Epidermal melanocyte (primary cell): ENCODE results near the gene TRIM61.
"Not testable (repeated sequence)": the region's sequence is repeated elsewhere in the genome, so short reads cannot be mapped to it uniquely, and the experiment has no call there.

ENCODE experiments used
- DNase-seq: peaks from one replicate; pipeline ENCODE4 v3.0.0; 2011; ENCODE audit warnings: low spot score; ENCODE audit not compliant: insufficient read length

Gene TRIM61

DNA sequence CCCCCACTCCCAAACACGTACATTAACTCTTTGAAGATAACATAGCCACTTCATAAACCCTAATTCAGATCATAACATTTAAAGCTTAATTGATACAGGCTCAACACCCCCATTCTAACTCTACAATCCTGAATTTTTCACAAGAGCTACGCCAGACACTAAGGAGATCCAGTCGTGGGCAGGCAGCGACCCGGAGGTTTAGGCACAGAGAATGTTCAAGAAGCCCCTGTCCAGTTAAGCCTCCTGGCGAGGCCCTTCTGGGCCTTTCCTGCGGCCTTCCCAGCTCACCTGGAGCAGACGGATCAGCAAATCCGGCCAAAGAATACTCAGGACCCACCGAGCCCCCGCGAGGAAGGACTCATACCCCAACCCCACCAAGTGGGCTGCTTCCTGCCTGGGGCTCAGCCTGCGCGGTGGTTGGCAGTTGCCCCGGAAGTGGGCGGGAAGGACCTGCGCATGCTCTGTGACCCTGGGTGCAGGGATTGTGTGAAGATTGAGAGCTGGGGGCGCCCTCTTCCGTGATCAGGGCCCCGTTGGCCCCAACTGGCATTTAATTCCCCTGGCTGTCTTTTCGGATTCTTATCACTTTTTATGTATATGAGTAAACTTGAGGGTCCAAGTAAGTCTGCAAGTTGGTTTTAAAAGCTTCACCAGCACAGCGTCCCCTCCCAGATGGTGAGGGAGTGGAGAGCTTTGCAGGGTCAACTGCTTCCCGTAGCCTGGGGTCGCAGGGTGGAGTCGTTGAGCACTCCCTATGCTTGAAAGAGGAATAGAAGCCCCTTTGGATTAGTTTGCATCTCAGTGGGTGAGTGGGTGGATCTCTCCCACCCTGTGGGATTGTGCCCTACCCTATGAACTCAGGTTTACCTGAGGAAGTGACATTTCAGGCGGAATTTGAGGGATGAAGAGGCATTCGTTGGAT, at the start of gene TRIM61:
Gene TRIM61 (minus strand): TSS at position 415 of the 922 bp plus-strand sequence. CDS start 7,655 bp downstream, outside the sequence.
- DNase-seq, result peak; percentile 56

DNA sequence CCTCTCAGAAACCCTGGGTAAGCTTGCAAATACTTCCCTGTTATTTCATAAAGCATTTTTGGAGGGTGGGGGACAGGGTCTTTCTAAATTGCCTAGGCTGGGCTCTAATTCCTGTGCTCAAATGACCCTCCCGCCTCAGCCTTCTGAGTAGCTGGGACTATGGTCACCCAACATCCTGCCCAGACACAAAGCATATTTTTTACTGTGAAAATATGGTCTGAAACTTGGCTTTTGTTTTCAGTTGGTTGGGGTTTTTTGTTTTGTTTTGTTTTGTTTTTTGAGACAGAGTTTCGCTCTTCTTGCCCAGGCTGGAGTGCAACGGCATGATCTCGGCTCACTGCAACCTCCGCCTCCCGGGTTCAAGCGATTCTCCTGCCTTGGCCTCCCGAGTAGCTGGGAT, 48.3 kb upstream of the TRIM61 start:
- not testable (repeated sequence) for DNase-seq

DNA sequence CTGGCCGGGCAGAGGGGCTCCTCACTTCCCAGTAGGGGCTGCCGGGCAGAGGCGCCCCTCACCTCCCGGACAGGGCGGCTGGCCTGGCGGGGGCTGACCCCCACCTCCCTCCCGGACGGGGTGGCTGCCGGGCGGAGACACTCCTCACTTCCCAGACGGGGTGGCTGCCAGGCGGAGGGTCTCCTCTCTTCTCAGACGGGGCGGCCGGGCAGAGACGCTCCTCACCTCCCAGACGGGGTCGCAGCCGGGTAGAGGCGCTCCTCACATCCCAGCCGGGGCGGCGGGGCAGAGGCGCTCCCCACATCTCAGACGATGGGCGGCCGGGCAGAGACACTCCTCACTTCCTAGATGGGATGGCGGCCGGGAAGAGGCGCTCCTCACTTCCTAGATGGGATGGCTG, 42.5 kb upstream of the TRIM61 start:
- not testable (repeated sequence) for DNase-seq

DNA sequence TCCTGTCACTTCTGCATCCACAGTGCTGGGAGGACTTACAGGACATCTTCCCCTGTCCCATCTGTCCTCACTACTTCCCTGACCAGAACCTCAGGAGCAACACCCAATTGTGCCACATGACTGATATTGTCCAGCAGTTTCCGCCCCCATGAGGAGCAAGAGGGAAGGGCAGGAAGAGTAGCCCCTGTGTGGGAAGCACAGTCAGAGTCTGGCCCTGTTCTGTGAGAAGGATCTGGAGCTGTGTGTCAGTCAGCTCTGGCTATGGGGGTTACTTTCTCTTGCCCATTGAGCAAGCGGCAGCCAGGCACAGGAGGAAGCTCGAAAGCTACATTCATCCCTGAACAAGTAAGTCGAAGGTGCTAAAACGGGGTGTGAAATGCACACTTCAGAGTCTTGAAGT, 39.5 kb upstream of the TRIM61 start:
- no peak for DNase-seq

DNA sequence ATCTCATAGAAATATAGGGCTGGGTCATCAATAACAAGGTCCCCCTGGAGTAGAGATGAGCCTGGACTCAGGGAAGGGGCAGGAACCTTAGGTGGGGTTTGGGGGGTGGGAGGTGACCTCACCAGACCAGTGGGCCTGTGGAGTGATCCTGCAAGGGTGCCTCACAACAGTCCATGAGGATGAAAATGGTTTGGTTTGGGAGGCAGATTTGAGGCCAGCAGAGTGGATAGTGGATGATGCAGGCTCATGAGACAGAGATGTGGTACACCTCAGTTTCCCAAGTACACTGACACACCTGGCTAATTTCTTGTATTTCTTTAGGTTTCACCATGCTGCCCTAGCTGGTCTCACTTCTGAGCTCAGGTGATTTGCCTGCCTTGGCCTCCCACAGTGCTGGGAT, 36.2 kb upstream of the TRIM61 start:
- no peak for DNase-seq

DNA sequence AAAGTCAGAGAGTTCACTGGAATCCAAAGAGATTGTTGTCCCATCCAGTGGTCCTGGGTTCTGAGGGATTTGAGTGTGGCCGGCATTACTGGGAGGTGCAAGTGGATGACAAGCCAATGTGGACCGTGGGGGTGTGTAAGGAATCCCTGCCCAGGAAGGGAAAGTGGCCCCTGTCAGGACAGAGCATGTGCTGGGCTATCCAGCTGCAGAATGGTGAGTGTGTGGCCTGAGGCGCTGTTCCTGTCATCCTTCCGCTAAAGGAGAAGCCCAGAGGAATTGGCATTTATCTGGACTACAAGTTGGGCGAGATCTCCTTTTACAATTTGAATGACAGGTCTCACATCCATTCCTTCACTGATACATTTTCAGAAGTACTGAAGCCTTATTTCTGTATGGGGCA, 33.9 kb upstream of the TRIM61 start:
- no peak for DNase-seq

DNA sequence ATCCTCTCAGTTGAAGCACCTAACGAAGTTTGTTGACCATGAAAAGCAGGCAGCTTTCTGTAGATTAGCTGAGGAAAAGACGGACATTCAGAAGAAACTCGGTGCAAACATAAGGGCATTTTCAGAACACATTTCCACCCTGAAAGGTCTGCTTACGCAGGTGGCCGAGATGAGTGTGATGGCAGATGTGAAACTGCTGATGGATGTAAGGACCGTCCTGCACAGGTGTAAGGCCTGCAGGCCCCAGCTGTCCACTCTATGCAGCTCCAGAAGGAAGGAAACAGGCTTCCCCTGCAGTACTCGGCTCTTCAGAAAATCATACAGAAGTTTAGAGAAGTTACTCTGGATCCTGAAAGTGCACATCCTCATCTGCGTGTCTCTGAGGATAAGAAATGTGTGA, 33.5 kb upstream of the TRIM61 start:
- DNase-seq, result no peak

DNA sequence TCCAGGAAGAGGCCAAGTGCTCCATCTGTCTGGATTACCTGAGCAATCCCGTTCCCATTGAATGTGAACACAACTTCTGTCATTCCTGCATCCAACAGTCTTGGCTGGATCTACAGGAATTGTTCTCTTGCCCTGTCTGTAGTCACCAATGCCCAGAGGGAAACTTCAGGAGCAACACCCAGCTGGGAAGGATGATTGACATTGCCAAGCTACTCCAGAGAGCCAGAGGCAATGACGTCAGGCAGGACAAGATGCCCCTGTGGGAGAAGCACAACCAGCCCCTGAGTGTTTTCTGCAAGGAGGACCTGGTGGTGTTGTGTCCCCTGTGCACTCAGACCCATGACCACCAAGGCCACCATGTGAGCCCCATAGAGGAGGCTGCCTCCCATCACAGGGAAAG, 33.0 kb upstream of the TRIM61 start:
- DNase-seq, result no peak

DNA sequence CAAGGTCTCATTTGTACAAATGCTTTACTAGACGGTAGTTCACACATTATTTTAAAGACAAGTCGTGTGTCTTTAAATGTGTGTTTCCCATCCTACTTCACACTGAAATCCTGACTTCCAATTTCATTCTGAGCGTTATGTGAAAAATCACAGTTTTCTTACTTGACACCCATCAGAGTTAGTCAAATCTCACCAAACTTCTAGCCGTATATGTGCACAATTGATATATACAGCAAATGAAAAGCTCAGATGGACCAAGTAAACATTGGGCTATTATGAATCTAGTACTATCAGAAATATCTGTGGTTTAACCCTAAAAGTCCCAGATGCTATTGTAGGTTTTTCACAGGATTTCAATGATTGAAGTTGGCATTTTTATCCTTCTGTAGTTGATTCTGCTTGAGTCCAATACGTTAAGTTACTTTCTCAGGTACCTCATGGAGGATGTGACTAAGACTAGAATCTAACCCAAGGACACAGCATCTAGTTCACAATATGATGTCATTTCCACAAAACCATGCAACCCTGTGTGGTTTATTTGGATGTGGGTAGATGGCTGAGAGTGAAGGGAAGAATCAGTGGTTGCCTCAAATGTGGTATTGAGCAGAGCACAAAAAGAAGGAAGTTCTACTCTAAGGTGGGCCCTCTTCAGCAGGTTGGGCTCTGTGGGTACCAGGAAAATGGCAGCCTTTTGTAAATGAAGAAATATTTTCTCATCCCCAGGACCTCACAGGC, 32.2 kb upstream of the TRIM61 start:
- DNase-seq, result no peak

DNA sequence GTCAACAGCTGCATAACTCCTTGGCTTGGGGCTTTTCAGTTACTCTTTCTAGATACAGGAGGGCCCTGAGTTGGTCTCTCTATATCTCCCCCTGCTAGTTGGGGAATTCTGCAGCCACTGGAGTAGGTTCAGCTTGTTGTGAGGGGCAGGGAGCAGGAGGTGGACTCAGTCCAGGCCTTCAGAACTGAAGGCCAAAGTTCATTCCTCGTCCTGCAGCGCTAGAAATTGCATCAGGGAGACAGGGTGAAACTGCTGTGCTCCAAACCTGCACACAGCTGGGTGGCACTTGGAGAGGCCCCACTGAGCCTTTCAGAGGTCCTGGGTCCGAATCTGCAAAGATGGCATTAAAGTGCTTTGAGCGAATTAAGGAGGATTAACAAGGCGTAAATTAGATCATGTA, 29.4 kb upstream of the TRIM61 start:
- no peak for DNase-seq

DNA sequence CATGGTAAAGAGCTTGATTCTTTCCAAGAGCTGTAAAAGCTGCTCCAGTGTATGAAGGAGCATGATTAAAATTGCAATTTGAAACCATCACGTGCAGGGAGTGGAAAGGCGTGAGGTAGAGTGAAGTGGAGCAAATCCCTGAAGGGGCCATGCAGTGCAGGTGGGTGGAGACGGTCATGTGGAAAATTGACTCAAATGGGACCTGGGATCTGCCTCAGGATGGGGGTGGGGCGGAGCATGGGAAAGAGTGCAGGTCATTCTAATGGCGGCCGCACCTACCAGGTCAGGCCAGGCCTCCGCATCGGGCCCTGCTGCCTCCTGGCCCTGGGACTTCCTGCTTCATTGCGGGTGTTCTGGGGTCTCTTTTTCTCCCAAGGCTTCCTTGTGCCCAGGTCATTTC, 29.0 kb upstream of the TRIM61 start:
- DNase-seq, result no peak

DNA sequence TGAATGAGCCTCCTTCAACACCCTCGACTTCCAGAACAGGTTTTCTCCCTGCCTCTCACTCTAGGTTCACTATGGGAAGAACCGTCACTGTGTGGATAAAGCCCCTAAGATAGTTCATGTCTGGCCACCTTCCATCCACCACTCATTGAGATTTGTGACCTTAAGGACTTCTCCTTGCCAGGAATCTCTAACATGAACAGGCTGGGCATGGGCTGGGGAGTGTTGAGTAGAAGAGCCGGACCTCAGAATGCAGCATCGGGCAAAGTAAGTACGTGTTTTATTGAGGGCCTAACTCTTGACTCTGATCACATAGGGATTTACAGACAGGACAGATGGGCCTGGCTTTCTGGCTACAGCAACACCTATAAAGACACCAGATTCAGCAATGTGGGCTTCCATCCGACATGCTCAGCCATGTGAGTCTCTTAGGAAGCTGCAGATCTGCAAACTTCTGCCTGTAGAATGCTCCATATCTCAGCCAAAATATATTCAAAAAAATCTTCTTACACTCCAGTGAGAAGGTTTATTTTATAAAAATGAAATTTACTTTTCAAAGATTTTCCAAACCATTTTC, 28.0 kb upstream of the TRIM61 start:
- no peak for DNase-seq

DNA sequence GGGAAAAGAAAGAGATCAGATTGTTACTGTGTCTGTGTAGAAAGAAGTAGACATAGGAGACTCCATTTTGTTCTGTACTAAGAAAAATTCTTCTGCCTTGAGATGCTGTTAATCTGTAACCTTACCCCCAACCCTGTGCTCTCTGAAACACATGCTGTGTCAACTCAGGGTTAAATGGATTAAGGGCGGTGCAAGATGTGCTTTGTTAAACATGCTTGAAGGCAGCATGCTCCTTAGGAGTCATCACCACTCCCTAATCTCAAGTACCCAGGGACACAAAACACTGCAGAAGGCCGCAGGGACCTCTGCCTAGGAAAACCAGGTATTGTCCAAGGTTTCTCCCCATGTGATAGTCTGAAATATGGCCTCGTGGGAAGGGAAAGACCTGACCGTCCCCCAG, 24.5 kb upstream of the TRIM61 start:
- not testable (repeated sequence) for DNase-seq

DNA sequence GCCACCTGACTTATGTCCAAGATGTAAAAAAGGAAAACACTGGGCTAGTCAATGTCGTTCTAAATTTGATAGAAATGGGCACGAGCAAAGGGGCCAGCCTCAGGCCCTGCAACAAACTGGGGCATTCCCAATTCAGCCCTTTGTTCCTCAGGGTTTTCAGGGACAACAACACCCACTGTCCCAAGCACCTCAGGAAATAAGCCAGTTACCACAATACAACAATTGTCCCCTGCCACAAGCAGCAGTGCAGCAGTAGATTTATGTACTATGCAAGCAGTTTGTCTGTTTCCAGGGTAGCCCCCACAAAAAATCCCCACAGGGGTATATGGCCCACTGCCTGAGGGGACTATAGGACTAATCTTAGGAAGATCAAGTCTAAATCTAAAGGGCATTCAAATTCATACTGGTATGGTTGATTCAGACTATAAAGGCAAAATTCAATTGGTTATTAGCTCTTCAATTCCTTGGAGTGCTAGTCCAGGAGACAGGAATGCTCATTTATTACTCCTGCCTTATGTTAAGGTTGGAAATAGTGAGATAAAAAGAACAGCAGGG, 21.1 kb upstream of the TRIM61 start:
- DNase-seq, result not testable (repeated sequence)

DNA sequence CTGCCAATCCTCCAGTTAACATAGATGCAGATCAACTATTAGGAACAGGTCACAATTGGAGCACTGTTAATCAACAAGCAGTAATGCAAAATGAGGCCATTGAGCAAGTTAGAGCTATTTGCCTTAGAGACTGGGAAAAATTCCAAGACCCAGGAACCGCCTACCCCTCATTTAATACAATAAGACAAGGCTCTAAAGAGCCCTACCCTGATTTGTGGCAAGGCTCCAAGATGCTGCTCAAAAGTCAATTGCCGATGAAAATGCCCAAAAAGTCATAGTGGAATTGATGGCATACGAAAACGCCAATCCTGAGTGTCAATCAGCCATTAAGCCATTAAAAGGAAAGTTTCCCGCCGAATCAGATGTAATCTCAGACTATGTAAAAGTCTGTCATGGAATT, 20.5 kb upstream of the TRIM61 start:
- DNase-seq, result no peak

DNA sequence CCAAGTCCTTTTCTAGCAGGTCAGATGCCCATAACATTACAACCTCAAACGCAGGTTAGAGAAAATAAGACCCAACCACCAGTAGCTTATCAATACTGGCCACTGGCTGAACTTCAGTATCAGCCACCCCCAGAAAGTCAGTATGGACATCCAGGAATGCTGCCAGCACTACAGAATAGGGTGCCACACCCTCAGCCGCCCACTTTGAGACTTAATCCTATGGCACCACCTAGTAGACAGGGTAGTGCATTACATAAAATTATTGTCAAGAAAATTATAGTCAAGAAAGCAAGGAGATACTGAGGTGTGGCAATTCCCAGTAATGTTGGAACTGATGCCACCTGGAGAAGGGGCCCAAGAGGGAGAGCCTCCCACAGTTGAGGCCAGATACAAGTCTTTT, 19.9 kb upstream of the TRIM61 start:
- no peak for DNase-seq

DNA sequence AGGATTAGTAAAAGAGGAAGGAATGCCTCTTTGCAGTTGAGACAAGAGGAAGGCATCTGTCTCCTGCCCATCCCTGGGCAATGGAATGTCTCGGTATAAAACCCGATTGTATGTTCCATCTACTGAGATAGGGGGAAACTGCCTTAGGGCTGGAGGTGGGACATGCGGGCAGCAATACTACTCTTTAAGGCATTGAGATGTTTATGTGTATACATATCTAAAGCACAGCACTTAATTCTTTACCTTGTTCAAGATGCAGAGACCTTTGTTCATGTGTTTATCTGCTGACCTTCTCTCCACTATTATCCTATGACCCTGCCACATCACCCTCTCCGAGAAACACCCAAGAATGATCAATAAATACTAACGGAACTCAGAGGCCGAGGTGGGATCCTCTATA, 18.7 kb upstream of the TRIM61 start:
- DNase-seq, result not testable (repeated sequence)

DNA sequence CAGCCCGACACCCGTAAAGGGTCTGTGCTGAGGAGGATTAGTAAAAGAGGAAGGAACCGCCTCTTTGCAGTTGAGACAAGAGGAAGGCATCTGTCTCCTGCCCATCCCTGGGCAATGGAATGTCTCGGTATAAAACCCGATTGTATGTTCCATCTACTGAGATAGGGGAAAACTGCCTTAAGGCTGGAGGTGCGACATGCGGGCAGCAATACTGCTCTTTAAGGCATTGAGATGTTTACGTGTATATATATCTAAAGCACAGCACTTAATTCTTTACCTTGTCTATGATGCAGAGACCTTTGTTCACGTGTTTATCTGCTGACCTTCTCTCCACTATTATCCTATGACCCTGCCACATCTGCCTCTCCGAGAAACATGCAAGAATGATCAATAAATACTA, 13.3 kb upstream of the TRIM61 start:
- DNase-seq, result not testable (repeated sequence)

DNA sequence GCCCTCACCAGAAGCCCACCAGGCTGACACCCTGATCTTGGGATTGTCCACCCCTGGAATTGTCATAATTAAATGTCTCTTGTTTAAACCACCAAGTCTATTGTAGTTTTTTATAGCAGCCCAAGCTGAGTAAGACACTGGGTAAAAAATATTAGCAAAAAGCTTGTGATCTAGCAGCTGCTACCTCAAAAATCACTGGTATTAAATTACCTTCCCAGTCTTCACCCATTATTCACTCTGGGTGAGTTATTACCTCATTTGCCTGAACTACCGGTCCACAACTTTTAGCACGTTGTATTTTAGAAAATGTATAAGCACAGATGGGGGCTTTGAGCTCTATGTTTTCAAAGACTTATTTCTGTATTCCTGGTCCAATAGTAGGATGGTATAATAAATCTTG, 12.0 kb upstream of the TRIM61 start:
- no peak for DNase-seq

DNA sequence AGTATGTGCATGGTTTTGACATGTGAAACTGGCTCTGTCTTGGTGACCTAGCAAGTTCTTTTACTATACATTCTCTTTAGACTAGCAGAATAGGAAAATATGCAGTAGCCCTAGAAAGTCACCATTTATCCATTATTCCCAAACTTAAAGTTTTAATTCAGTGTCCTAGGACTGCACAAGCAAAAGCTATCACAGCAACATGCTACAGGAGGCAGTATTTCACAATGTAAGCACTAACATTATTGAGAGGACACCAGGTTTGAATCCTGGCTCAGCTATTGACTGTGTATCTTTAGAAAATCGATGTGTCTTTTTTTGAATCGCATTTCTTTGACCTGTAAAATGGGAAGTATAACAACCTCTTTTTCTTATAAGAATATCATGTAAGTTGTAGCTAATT, 5.5 kb downstream of the TRIM61 start:
- not testable (repeated sequence) for DNase-seq

DNA sequence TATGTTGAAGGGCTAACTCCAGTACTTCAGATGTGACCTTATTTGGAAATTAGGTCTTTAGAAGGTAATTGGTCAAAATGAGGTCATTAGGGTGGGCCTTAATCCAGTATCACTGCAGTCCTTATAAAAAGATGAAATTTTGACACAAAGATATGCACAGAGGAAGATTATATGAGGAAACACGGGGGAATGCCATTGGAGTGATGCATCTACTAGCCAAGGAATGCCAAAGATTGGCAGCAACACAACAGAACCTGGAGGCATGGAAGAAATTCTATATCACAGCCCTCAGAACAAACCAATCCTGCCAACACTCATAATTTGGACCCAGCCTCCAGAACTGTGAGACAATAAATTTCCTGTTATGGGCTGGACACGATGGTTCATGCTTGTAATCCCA, 17.6 kb downstream of the TRIM61 start:
- no peak for DNase-seq

DNA sequence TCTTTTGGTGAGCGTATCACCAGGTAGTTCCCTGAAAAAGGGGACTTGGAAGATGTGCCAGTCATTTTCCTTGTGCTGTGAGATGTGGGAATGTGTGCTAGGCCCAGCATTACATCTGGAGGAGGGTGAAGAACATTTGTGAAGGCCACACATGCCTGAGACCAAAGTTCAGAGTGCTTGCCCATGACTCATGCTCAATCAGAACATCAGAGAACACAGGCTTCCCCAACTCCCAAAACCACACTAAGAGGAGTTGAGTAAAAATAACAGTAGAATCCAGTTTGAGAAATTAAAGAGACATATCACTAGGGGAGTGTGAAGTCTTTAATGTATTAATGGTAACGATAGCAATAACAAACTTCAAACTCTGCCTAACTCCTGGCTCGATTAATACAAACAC, 18.0 kb downstream of the TRIM61 start:
- not testable (repeated sequence) for DNase-seq
